HG03060 (cell line): ENCODE measurements around the gene AVPR1A.

Source experiments
- ATAC-seq: cut with Tn5 transposase; IDR thresholded peaks from one replicate; pipeline ENCODE4 v1.9.1; 2021; ENCODE audit warnings: low read depth, moderate number of reproducible peaks; ENCODE audit not compliant: unreplicated experiment

Gene AVPR1A

DNA sequence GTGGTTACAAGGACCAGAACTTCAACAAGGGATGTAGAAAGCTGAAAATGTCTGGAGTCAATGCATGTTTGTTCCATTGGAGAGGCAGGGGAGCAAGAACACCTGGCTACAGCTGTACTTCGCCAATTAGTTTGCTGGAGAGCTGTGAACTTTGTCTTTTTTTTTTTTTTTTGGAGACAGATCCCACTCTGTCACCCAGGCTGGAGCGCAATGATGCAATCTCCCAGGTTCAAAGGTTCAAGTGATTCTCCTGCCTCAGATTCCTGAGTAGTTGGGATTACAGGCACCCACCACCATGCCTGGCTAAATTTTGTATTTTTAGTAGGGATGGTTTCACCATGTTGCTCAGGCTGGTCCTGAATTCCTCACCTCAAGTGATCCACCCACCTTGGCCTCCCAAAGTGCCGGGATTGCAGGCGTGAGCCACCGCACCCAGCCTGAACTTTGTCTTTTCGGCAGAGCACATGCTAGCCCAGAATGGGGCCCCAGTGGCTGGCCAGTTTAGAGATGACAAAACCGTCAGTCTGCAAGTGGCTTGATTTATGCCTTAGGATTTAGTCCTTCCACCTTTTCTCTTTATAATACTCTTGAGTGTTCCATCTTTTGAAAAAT is 55.5 kb downstream of the AVPR1A start:
- no peak for ATAC-seq

DNA sequence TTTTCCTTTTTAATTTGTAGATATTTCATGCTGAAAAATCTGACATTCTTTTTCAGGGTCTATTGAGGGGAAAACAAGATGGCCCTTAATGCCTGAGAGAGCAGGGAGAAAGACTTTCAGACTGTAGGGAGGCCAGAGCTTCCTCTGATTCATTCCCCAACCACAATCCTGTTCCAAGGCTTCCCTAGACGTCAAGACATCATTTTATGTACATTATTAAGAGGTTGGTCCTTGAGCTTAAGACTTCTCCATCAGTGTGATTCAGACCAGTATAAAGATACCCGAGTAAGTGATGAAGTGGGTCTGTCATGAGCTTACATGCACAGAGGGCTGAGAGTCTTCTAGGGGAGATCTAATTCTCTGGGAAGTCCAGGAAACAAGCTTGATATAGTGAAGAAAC is 57.3 kb downstream of the AVPR1A start:
- no peak for ATAC-seq

DNA sequence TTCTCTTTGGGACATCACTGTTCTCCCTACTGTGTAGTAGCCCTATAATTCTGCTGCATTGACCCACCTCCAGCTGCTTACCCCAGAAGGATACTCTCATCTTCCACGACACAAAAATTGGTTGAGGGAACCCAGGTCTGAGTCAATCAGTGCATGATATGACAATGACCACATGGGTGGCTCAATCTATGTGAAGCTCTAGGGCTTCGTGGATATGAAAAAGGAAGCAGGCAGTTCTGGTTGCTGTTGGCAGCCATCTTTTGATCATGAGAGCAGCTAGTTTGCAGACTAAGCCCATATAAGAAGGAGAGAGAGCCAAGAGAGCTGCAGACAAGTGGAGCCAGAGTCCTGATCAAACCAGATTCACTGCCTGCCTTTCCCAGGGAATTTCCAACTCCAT is 57.9 kb downstream of the AVPR1A start:
- no peak for ATAC-seq
